ENCODE results near the gene ACAP3.

ACAP3 gene

DNA sequence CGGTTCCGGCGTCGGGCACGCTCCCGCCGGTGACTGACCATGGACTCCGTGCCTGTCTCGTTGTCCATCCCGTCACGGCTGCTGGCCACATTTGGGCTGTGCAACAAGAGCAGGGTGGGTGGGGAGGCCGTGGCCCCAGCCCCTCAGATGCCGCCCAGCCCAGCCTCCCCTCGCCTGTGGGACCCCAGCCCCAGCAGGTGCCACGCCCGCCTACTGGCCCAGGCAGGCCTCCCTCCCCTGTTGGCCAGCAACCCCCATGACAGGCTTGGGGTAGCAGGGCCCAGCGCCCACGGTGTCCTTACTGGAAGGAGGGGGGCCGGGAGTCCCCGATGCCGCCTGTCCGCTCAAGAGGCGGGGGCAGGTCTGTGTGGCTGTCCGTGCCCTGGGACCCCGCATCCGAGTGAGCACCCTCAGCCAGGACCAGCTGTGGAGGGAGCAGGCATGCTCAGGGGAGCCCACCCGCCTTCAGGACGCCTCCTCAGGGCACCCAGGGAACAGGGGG, 34.4 kb upstream of the ACAP3 start:
- H3K4me3 ChIP-seq (ENCODE audit: low read length), result no peak overlapping the region
- no peaks in the 10 kb centered on the region for H4K20me1 ChIP-seq (ENCODE audit: insufficient read depth, low read length)
- H3K36me3 ChIP-seq (replicated peaks; ENCODE audit: insufficient read depth, low read length), result no peaks in the 10 kb centered on the region
- H2AFZ ChIP-seq (ENCODE audit: low read length), result no peak overlapping the region
- TF ChIP-seq, protein P1, sequence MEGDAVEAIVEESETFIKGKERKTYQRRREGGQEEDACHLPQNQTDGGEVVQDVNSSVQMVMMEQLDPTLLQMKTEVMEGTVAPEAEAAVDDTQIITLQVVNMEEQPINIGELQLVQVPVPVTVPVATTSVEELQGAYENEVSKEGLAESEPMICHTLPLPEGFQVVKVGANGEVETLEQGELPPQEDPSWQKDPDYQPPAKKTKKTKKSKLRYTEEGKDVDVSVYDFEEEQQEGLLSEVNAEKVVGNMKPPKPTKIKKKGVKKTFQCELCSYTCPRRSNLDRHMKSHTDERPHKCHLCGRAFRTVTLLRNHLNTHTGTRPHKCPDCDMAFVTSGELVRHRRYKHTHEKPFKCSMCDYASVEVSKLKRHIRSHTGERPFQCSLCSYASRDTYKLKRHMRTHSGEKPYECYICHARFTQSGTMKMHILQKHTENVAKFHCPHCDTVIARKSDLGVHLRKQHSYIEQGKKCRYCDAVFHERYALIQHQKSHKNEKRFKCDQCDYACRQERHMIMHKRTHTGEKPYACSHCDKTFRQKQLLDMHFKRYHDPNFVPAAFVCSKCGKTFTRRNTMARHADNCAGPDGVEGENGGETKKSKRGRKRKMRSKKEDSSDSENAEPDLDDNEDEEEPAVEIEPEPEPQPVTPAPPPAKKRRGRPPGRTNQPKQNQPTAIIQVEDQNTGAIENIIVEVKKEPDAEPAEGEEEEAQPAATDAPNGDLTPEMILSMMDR (IDR thresholded peaks at IDR 0.05; ENCODE audit: low read length), result no peak
- TF ChIP-seq EZH2phosphoT487 (IDR thresholded peaks at IDR 0.05; ENCODE audit: low read length) (no peak), EZH2 (optimal IDR thresholded peaks at IDR 0.05; ENCODE audit: low read depth, low read length) (no peak)
- H3F3A ChIP-seq (ENCODE audit: insufficient read depth, low read length), result no peaks in the 10 kb centered on the region
- no peak for DNase-seq
- H3K4me2 ChIP-seq (ENCODE audit: low read depth, low read length), result no peak overlapping the region
- peaks cover 8% of the 10 kb centered on the region for H3K79me2 ChIP-seq (ENCODE audit: low read length)
- H3K9me3 ChIP-seq (replicated peaks; ENCODE audit: insufficient read depth, low read length), result no peaks in the 10 kb centered on the region
- no peak overlapping the region for H3K9ac ChIP-seq (ENCODE audit: low read length)
- no peaks in the 10 kb centered on the region for H3K9me2 ChIP-seq (replicated peaks; ENCODE audit: insufficient read depth, low read length)
- no peaks in the 10 kb centered on the region for H3K4me1 ChIP-seq (ENCODE audit: low read length)
- no peak overlapping the region for H3K27ac ChIP-seq (ENCODE audit: low read length)
- no peaks in the 10 kb centered on the region for H3K27me3 ChIP-seq (replicated peaks; ENCODE audit: insufficient read depth, low read length)

DNA sequence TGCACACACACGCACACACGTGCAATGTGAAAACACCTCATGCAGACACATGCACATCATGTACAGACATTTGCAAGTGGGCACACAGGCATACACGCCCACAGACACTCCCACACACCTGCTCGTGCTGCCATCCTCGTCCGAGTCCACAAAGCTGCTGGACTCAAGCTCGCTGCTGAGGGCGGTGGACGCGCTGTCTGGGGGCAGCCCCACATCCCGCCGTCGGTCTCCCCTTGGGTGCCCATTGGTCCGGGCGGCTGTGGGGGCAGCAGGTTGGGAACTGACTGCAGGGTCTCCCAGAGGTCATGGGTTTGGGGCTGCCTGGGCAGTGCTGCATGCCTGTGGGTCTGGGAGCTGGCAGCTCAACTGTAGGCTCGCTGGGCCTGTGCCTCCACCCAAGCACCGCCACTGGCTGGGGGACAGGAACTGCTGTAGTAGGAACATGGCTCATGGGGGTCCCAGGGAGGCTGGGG, 33.9 kb upstream of the ACAP3 start:
- H3K9me2 ChIP-seq (replicated peaks; ENCODE audit: insufficient read depth, low read length), result no peaks in the 10 kb centered on the region
- H3K36me3 ChIP-seq (replicated peaks; ENCODE audit: insufficient read depth, low read length), result no peaks in the 10 kb centered on the region
- H3K4me2 ChIP-seq (ENCODE audit: low read depth, low read length), result no peak overlapping the region
- H3K79me2 ChIP-seq (ENCODE audit: low read length), result peaks cover 3% of the 10 kb centered on the region; the same call in 1 of the 2 replicates
- H3F3A ChIP-seq (ENCODE audit: insufficient read depth, low read length), result no peaks in the 10 kb centered on the region
- TF ChIP-seq, protein P1 (IDR thresholded peaks at IDR 0.05; ENCODE audit: low read length), result no peak
- TF ChIP-seq EZH2phosphoT487 (IDR thresholded peaks at IDR 0.05; ENCODE audit: low read length), result no peak
- no peak for TF ChIP-seq EZH2 (optimal IDR thresholded peaks at IDR 0.05; ENCODE audit: low read depth, low read length)
- no peaks in the 10 kb centered on the region for H4K20me1 ChIP-seq (ENCODE audit: insufficient read depth, low read length)
- H3K9ac ChIP-seq (ENCODE audit: low read length), result no peak overlapping the region
- no peak overlapping the region for H3K27ac ChIP-seq (ENCODE audit: low read length)
- no peaks in the 10 kb centered on the region for H3K4me1 ChIP-seq (ENCODE audit: low read length)
- H2AFZ ChIP-seq (ENCODE audit: low read length), result no peak overlapping the region
- no peak overlapping the region for H3K4me3 ChIP-seq (ENCODE audit: low read length)
- H3K9me3 ChIP-seq (replicated peaks; ENCODE audit: insufficient read depth, low read length), result no peaks in the 10 kb centered on the region
- no peak for DNase-seq
- H3K27me3 ChIP-seq (replicated peaks; ENCODE audit: insufficient read depth, low read length), result no peaks in the 10 kb centered on the region

GRCh38 chr1:1340791-1341548, 33.2 kb upstream of the ACAP3 start:
- Histone ChIP-seq H3K36me3 (replicated peaks; ENCODE audit: insufficient read depth, low read length) (no peaks in the 10 kb centered on the region), H3K4me3 (ENCODE audit: low read length) (no peak overlapping the region), H2AFZ (ENCODE audit: low read length) (no peak overlapping the region), H3K4me1 (ENCODE audit: low read length) (no peaks in the 10 kb centered on the region), H3K9me3 (replicated peaks; ENCODE audit: insufficient read depth, low read length) (no peaks in the 10 kb centered on the region), H4K20me1 (ENCODE audit: insufficient read depth, low read length) (no peaks in the 10 kb centered on the region), H3F3A (ENCODE audit: insufficient read depth, low read length) (no peaks in the 10 kb centered on the region), H3K79me2 (ENCODE audit: low read length) (peaks cover 3% of the 10 kb centered on the region; the same call in 1 of the 2 replicates), H3K27me3 (replicated peaks; ENCODE audit: insufficient read depth, low read length) (no peaks in the 10 kb centered on the region), H3K9ac (ENCODE audit: low read length) (no peak overlapping the region), H3K9me2 (replicated peaks; ENCODE audit: insufficient read depth, low read length) (no peaks in the 10 kb centered on the region), H3K4me2 (ENCODE audit: low read depth, low read length) (no peak overlapping the region), H3K27ac (ENCODE audit: low read length) (no peak overlapping the region)
- no peak for DNase-seq
- TF ChIP-seq, protein P1 (IDR thresholded peaks at IDR 0.05; ENCODE audit: low read length), result no peak
- TF ChIP-seq EZH2phosphoT487 (IDR thresholded peaks at IDR 0.05; ENCODE audit: low read length), result no peak

All from MM.1S (cell line).